H9 (cell line): Measurements from ENCODE around the gene METTL9. TPM values are rescaled to one million over a fixed set of nuclear protein-coding genes. Genes with fewer than 3 reads are reported as not detected.

Experiments used
- DNase-seq: peaks from one replicate; pipeline ENCODE4 v3.0.0-alpha.2; 2017
- H2AFZ ChIP-seq: one replicate; pipeline ENCODE4 v1.6.1; 2013; ENCODE audit warnings: mild to moderate bottlenecking, low read length, control low read depth, moderate library complexity
- H2AK5ac ChIP-seq: 2 replicates; pipeline ENCODE4 v1.6.1; 2013; ENCODE audit warnings: low read length, control low read depth, mixed read lengths; ENCODE audit not compliant: insufficient read length
- H2BK120ac ChIP-seq: one replicate; pipeline ENCODE4 v1.6.1; 2013; ENCODE audit warnings: low read depth, mild to moderate bottlenecking, low read length, control low read depth, inconsistent platforms; ENCODE audit not compliant: poor library complexity, severe bottlenecking
- H2BK12ac ChIP-seq: 2 replicates; pipeline ENCODE4 v1.6.1; 2013; ENCODE audit warnings: low read length, control low read depth, mixed read lengths, low read depth; ENCODE audit not compliant: insufficient read length
- H2BK15ac ChIP-seq: 2 replicates; pipeline ENCODE4 v1.6.1; 2013; ENCODE audit warnings: low read depth, low read length, control low read depth
- H2BK20ac ChIP-seq: one replicate; pipeline ENCODE4 v1.6.1; 2013; ENCODE audit warnings: low read depth, mild to moderate bottlenecking, low read length, control low read depth, inconsistent platforms; ENCODE audit not compliant: poor library complexity, severe bottlenecking
- H2BK5ac ChIP-seq: 2 replicates; pipeline ENCODE4 v1.6.1; 2013; ENCODE audit warnings: low read length, control low read depth, mixed read lengths; ENCODE audit not compliant: insufficient read length
- H3K14ac ChIP-seq: 2 replicates; pipeline ENCODE4 v1.6.1; 2013; ENCODE audit warnings: low read length, control low read depth; ENCODE audit not compliant: insufficient read depth
- H3K18ac ChIP-seq: 2 replicates; pipeline ENCODE4 v1.6.1; 2013; ENCODE audit warnings: low read depth, mild to moderate bottlenecking, mixed read lengths, low read length, control low read depth; ENCODE audit not compliant: insufficient read length
- H3K23ac ChIP-seq: 2 replicates; pipeline ENCODE4 v1.6.1; 2013; ENCODE audit warnings: low read length, control low read depth, mixed read lengths, low read depth; ENCODE audit not compliant: insufficient read length
- H3K23me2 ChIP-seq: 2 replicates; pipeline ENCODE4 v1.6.1; 2013; ENCODE audit warnings: low read depth, mild to moderate bottlenecking, mixed read lengths, low read length, control low read depth; ENCODE audit not compliant: insufficient read length, poor library complexity, severe bottlenecking
- H3K27ac ChIP-seq: 2 replicates; pipeline ENCODE4 v1.5.1; 2013; ENCODE audit warnings: low read length, control low read depth, mixed read lengths, low read depth; ENCODE audit not compliant: insufficient read length
- H3K27me3 ChIP-seq: 2 replicates; pipeline ENCODE4 v1.6.1; 2013; ENCODE audit warnings: low read length, control low read depth, inconsistent platforms; ENCODE audit not compliant: insufficient read depth
- H3K4ac ChIP-seq: 2 replicates; pipeline ENCODE4 v1.6.1; 2013; ENCODE audit warnings: low read depth, mild to moderate bottlenecking, control low read depth, inconsistent platforms, low read length, moderate library complexity
- H3K4me1 ChIP-seq: 2 replicates; pipeline ENCODE4 v1.6.1; 2013; ENCODE audit warnings: low read length, control low read depth, inconsistent platforms; ENCODE audit not compliant: insufficient read depth
- H3K4me2 ChIP-seq: 2 replicates; pipeline ENCODE4 v1.6.1; 2013; ENCODE audit warnings: low read length, control low read depth, mixed read lengths; ENCODE audit not compliant: insufficient read length, insufficient read depth
- H3K56ac ChIP-seq: 2 replicates; pipeline ENCODE4 v1.6.1; 2013; ENCODE audit warnings: low read depth, mild to moderate bottlenecking, mixed read lengths, low read length, control low read depth; ENCODE audit not compliant: insufficient read length
- H3K79me1 ChIP-seq: 2 replicates; pipeline ENCODE4 v1.6.1; 2013; ENCODE audit warnings: low read depth, mild to moderate bottlenecking, moderate library complexity, low read length, control low read depth, inconsistent platforms; ENCODE audit not compliant: insufficient read depth, poor library complexity, severe bottlenecking
- H3K79me2 ChIP-seq: 2 replicates; pipeline ENCODE4 v1.6.1; 2013; ENCODE audit warnings: low read length, control low read depth, inconsistent platforms; ENCODE audit not compliant: insufficient read depth
- H3K9ac ChIP-seq: 2 replicates; pipeline ENCODE4 v1.6.1; 2013; ENCODE audit warnings: low read length, control low read depth, mixed read lengths; ENCODE audit not compliant: insufficient read length; ENCODE audit errors: extremely low read depth
- H3K9me3 ChIP-seq: one replicate; pipeline ENCODE4 v1.6.1; 2013; ENCODE audit warnings: low read depth, low read length, inconsistent platforms; ENCODE audit not compliant: control insufficient read depth
- H3T11ph ChIP-seq: one replicate; pipeline ENCODE4 v1.6.1; 2013; ENCODE audit warnings: mild to moderate bottlenecking, low read length, control low read depth, inconsistent platforms
- H4K20me1 ChIP-seq: one replicate; pipeline ENCODE4 v1.6.1; 2013; ENCODE audit not compliant: control insufficient read depth, insufficient read length, insufficient read depth
- H4K5ac ChIP-seq: 2 replicates; pipeline ENCODE4 v1.6.1; 2013; ENCODE audit warnings: low read depth, mild to moderate bottlenecking, mixed read lengths, low read length, control low read depth; ENCODE audit not compliant: insufficient read length
- H4K8ac ChIP-seq: replicated peaks from 2 replicates; pipeline ENCODE4 v1.6.1; 2013; ENCODE audit warnings: low read length, control low read depth, mixed read lengths, low read depth; ENCODE audit not compliant: insufficient read length
- H4K91ac ChIP-seq: 2 replicates; pipeline ENCODE4 v1.6.1; 2013; ENCODE audit warnings: low read depth, mild to moderate bottlenecking, moderate library complexity, mixed read lengths, low read length, control low read depth; ENCODE audit not compliant: insufficient read length
- H3K27ac Mint-ChIP-seq, 3 experiments: 2 replicates in 2 of 3; 3 replicates in 1 of 3; pipeline ENCODE4 v1.8.0; 2020 to 2021; ENCODE audit warnings: mixed read lengths in 3 of 3, mild to moderate bottlenecking in 1 of 3, moderate library complexity in 1 of 3
- H3K27me3 Mint-ChIP-seq: 2 replicates; pipeline ENCODE4 v1.8.0; 2021; ENCODE audit warnings: low read depth, mild to moderate bottlenecking, moderate library complexity, mixed read lengths
- H3K36me3 Mint-ChIP-seq, 3 experiments: 2 replicates in 2 of 3; 3 replicates in 1 of 3; pipeline ENCODE4 v1.8.0; 2020 to 2021; ENCODE audit warnings: low read depth in 3 of 3, mixed read lengths in 3 of 3; ENCODE audit not compliant: insufficient read depth in 1 of 3
- H3K4me1 Mint-ChIP-seq, 2 experiments: 2 replicates each; pipeline ENCODE4 v1.8.0; 2020; ENCODE audit warnings: mixed read lengths in 2 of 2
- H3K4me3 Mint-ChIP-seq, 2 experiments: 2 replicates in 1 of 2; 3 replicates in 1 of 2; pipeline ENCODE4 v1.8.0; 2020 to 2021; ENCODE audit warnings: mild to moderate bottlenecking in 2 of 2, mixed read lengths in 2 of 2, moderate library complexity in 1 of 2
- H3K9me3 Mint-ChIP-seq, 2 experiments: 2 replicates in 1 of 2; 3 replicates in 1 of 2; pipeline ENCODE4 v1.8.0; 2020; ENCODE audit warnings: mild to moderate bottlenecking in 2 of 2, mixed read lengths in 2 of 2, moderate library complexity in 1 of 2
- CTCF ChIP-seq: fragments of 200-600 bp; sonication (generic); conservative IDR thresholded peaks from 3 replicates; pipeline ENCODE4 v1.8.0; 2021; ENCODE audit warnings: antibody characterized with exemption, mild to moderate bottlenecking
- WGBS: extraction: QIAGEN DNeasy Blood & Tissue Kit; methylation state at CpG from one replicate; pipeline ENCODE4 v1.1.7; 2013; ENCODE audit warnings: missing lambda C conversion rate, low lambda C conversion rate, mixed read lengths; ENCODE audit not compliant: insufficient read length; ENCODE audit errors: extremely low coverage; 5-methylcytosine and 5-hydroxymethylcytosine counted together
- total RNA-seq: library from RNA; stranded (reverse); gene quantifications from 2 replicates; pipeline ENCODE4 v1.2.1, GENCODE V29; 2021

METTL9 gene
- total RNA-seq, 1 experiment from 2014 or later: 108 TPM

- Histone ChIP-seq H3K56ac (no peak overlapping the region), H3K18ac (no peak overlapping the region), H3K9me3 (no peaks in the 10 kb centered on the region), H2AFZ (no peak overlapping the region), H3T11ph (no peak overlapping the region), H2AK5ac (no peak overlapping the region), H3K23ac (no peak overlapping the region), H2BK120ac (no peak overlapping the region), H4K8ac (no peak overlapping the region), H3K4ac (no peak overlapping the region), H3K4me1 (peaks cover 2% of the 10 kb centered on the region; the same call in 1 of the 2 replicates), H3K23me2 (no peaks in the 10 kb centered on the region), H4K91ac (no peak overlapping the region), H3K9ac (no peak overlapping the region), H2BK15ac (no peak overlapping the region), H3K79me1 (no peaks in the 10 kb centered on the region), H3K79me2 (no peaks in the 10 kb centered on the region), H2BK5ac (no peak overlapping the region), H2BK20ac (no peak overlapping the region), H2BK12ac (no peak overlapping the region), H3K27ac (no peak overlapping the region), H3K4me2 (no peak overlapping the region), H3K14ac (no peak overlapping the region), H4K20me1 (no peaks in the 10 kb centered on the region), H3K27me3 (no peaks in the 10 kb centered on the region), H4K5ac (no peak overlapping the region)
- no CpG with 5 or more reads among the region's 4 CpGs for WGBS
- Mint-ChIP-seq H3K27me3 (peaks cover 6% of the 10 kb centered on the region), H3K9me3 (no peaks in the 10 kb centered on the region), H3K4me1 (peaks cover 1 to 9% of the 10 kb centered on the region in 2 experiments; a peak in 2 of 4 replicates), H3K36me3 (peaks cover 0 to 7% (median 2%) of the 10 kb centered on the region in 3 experiments; a peak in 3 of 7 replicates), H3K4me3 (no peak overlapping the region), H3K27ac (no peak overlapping the region)
- no peak for DNase-seq
- TF ChIP-seq CTCF: no peak
These were observed 59.7 kb downstream of the METTL9 start for GRCh38 chr16:21659124-21659523.
